HEK293T (cell line): ENCODE measurements around the gene INPP5A.
"Not testable (repeated sequence)": the region's sequence is repeated elsewhere in the genome, so short reads cannot be mapped to it uniquely, and the experiment has no call there.

ENCODE experiments used
- CTCF ChIA-PET: fragments of 350-600 bp; formaldehyde crosslinking; extraction: SDS; loops from one replicate; lab custom pipeline; 2021; ENCODE audit warnings: antibody characterized with exemption, inconsistent platforms; lab: Yijun Ruan, JAX
- POLR2A ChIA-PET: fragments of 350-600 bp; formaldehyde crosslinking; extraction: SDS; loops from one replicate; lab custom pipeline; 2020; ENCODE audit warnings: antibody characterized with exemption, inconsistent platforms; lab: Yijun Ruan, JAX
- DNase-seq: peaks from one replicate; pipeline ENCODE4 v3.0.0; 2012; ENCODE audit warnings: mixed read lengths; ENCODE audit errors: extremely low spot score
- ARNT ChIP-seq: fragments of 450-650 bp; IDR thresholded peaks from 2 replicates; pipeline ENCODE4 v1.6.1; 2017; ENCODE audit warnings: mild to moderate bottlenecking
- BHLHE40 ChIP-seq: fragments of 450-650 bp; IDR thresholded peaks from 2 replicates; pipeline ENCODE4 v1.6.1; 2016; ENCODE audit warnings: mild to moderate bottlenecking, moderate library complexity, borderline replicate concordance
- CTBP1 ChIP-seq: fragments of 450-650 bp; IDR thresholded peaks from 2 replicates; pipeline ENCODE4 v1.6.1; 2016; ENCODE audit warnings: borderline replicate concordance
- ELF4 ChIP-seq: fragments of 450-650 bp; IDR thresholded peaks from 2 replicates; pipeline ENCODE4 v1.6.1; 2017; ENCODE audit warnings: antibody characterized with exemption
- FOXA1 ChIP-seq: fragments of 450-650 bp; IDR thresholded peaks from 2 replicates; pipeline ENCODE4 v1.6.1; 2016; ENCODE audit warnings: mild to moderate bottlenecking
- FOXK2 ChIP-seq: fragments of 450-650 bp; IDR thresholded peaks from 2 replicates; pipeline ENCODE4 v1.6.1; 2016; ENCODE audit warnings: mild to moderate bottlenecking
- FOXM1 ChIP-seq: fragments of 450-650 bp; IDR thresholded peaks from 2 replicates; pipeline ENCODE4 v1.6.1; 2017; ENCODE audit warnings: mild to moderate bottlenecking, borderline replicate concordance
- HDGF ChIP-seq: fragments of 450-650 bp; IDR thresholded peaks from 2 replicates; pipeline ENCODE4 v1.6.1; 2017; ENCODE audit warnings: antibody characterized with exemption, borderline replicate concordance
- L3MBTL2 ChIP-seq: fragments of 450-650 bp; conservative IDR thresholded peaks from 2 replicates; pipeline ENCODE4 v1.6.1; 2016; ENCODE audit warnings: mild to moderate bottlenecking
- LEF1 ChIP-seq: fragments of 450-650 bp; IDR thresholded peaks from 2 replicates; pipeline ENCODE4 v1.6.1; 2017; ENCODE audit warnings: mild to moderate bottlenecking, borderline replicate concordance
- NFRKB ChIP-seq: fragments of 450-650 bp; IDR thresholded peaks from 2 replicates; pipeline ENCODE4 v1.6.1; 2016; ENCODE audit warnings: mild to moderate bottlenecking, moderate library complexity
- PKNOX1 ChIP-seq: fragments of 450-650 bp; IDR thresholded peaks from 2 replicates; pipeline ENCODE4 v1.6.1; 2016
- SP1 ChIP-seq: fragments of 450-650 bp; IDR thresholded peaks from 2 replicates; pipeline ENCODE4 v1.6.1; 2017
- SUZ12 ChIP-seq: fragments of 450-650 bp; IDR thresholded peaks from 2 replicates; pipeline ENCODE4 v1.6.1; 2016; ENCODE audit warnings: mild to moderate bottlenecking
- TARDBP ChIP-seq: fragments of 450-650 bp; IDR thresholded peaks from 2 replicates; pipeline ENCODE4 v1.6.1; 2016
- ZNF384 ChIP-seq: fragments of 450-650 bp; IDR thresholded peaks from 2 replicates; pipeline ENCODE4 v1.6.1; 2016

The INPP5A gene

GRCh38 chr10:132537684-132538001, at the start of gene INPP5A:
Gene INPP5A, plus strand, starts transcription at chr10:132537787. Its CDS starts 310 bp downstream, at chr10:132538097.
- ChIA-PET POLR2A (no interaction called here), CTCF (no interaction called here)
- DNase-seq, result no peak
- TF ChIP-seq PKNOX1 (no peak), SP1 (no peak), CTBP1 (no peak), L3MBTL2 (no peak), ARNT (no peak), BHLHE40 (no peak), NFRKB (no peak), FOXK2 (no peak), HDGF (no peak)

GRCh38 chr10:132488231-132488821, 49.3 kb upstream of the INPP5A start:
- ChIA-PET CTCF (no interaction called here), POLR2A (no interaction called here)
- no peak for DNase-seq
- TF ChIP-seq FOXK2, result no peak
- no peak for TF ChIP-seq CTBP1
- no peak for TF ChIP-seq TARDBP
- no peak for TF ChIP-seq PKNOX1
- TF ChIP-seq SUZ12, result no peak
- TF ChIP-seq HDGF, result no peak
- no peak for TF ChIP-seq BHLHE40
- no peak for TF ChIP-seq FOXM1
- no peak for TF ChIP-seq L3MBTL2
- no peak for TF ChIP-seq ZNF384
- TF ChIP-seq LEF1, result no peak

GRCh38 chr10:132489053-132489703, 48.4 kb upstream of the INPP5A start:
- TF ChIP-seq ZNF384 (no peak), NFRKB (no peak), FOXA1 (no peak), ELF4 (no peak), HDGF (no peak), ARNT (no peak), SUZ12 (no peak), SP1 (no peak), L3MBTL2 (no peak), TARDBP (no peak), BHLHE40 (no peak), CTBP1 (no peak), FOXK2 (no peak), LEF1 (no peak), FOXM1 (no peak), PKNOX1 (no peak)
- no peak for DNase-seq
- ChIA-PET CTCF (no interaction called here), POLR2A (no interaction called here)

GRCh38 chr10:132489704-132490534, 47.7 kb upstream of the INPP5A start:
- DNase-seq, result no peak
- TF ChIP-seq ZNF384, result no peak
- no peak for TF ChIP-seq L3MBTL2
- TF ChIP-seq SUZ12, result no peak
- TF ChIP-seq SP1, result no peak
- TF ChIP-seq FOXM1, result no peak
- no peak for TF ChIP-seq TARDBP
- TF ChIP-seq CTBP1, result no peak
- no peak for TF ChIP-seq HDGF
- no peak for TF ChIP-seq NFRKB
- TF ChIP-seq LEF1, result no peak
- ChIA-PET CTCF (no interaction called here), POLR2A (no interaction called here)

GRCh38 chr10:132491534-132491933, 46.1 kb upstream of the INPP5A start:
- CTCF ChIA-PET, result interaction anchor here (0.6 kb wide), 1 partner anchor 80 kb away, joined by 3 read pairs; no protein-coding TSS in a partner anchor
- POLR2A ChIA-PET, DNase-seq: not testable (repeated sequence)
